PFSK-1 (cell line): Measurements from ENCODE around the gene TNFAIP8L1.

Experiments used
- FOXP2 ChIP-seq: optimal IDR thresholded peaks from 2 replicates; pipeline ENCODE3; 2011; ENCODE audit warnings: borderline replicate concordance, control low read depth, inconsistent platforms; ENCODE audit not compliant: insufficient read depth; ENCODE audit errors: extremely low read length, extremely low read depth
- POLR2AphosphoS5 ChIP-seq: IDR thresholded peaks from 2 replicates; pipeline ENCODE4 v1.6.1; 2012; ENCODE audit warnings: low read depth, mild to moderate bottlenecking, control low read depth, low read length, moderate library complexity
- SIN3A ChIP-seq: IDR thresholded peaks from 2 replicates; pipeline ENCODE4 v1.6.1; 2012; ENCODE audit warnings: mild to moderate bottlenecking, low read length, moderate library complexity, borderline replicate concordance; ENCODE audit not compliant: insufficient read depth
- TAF1 ChIP-seq: IDR thresholded peaks from 2 replicates; pipeline ENCODE4 v1.6.1; 2012; ENCODE audit warnings: low read length, control low read depth, borderline replicate concordance; ENCODE audit not compliant: insufficient read depth
- TF ChIP-seq, protein P1 (sequence below), 2 experiments: IDR thresholded peaks; 2 replicates each; pipeline versions ENCODE4 v1.6.1 to v1.8.0; 2011 to 2012; ENCODE audit warnings: low read depth in 2 of 2, low read length in 2 of 2, control low read depth in 1 of 2, inconsistent platforms in 1 of 2, mild to moderate bottlenecking in 1 of 2, moderate library complexity in 1 of 2; ENCODE audit not compliant: insufficient read depth in 1 of 2

TNFAIP8L1 gene

DNA sequence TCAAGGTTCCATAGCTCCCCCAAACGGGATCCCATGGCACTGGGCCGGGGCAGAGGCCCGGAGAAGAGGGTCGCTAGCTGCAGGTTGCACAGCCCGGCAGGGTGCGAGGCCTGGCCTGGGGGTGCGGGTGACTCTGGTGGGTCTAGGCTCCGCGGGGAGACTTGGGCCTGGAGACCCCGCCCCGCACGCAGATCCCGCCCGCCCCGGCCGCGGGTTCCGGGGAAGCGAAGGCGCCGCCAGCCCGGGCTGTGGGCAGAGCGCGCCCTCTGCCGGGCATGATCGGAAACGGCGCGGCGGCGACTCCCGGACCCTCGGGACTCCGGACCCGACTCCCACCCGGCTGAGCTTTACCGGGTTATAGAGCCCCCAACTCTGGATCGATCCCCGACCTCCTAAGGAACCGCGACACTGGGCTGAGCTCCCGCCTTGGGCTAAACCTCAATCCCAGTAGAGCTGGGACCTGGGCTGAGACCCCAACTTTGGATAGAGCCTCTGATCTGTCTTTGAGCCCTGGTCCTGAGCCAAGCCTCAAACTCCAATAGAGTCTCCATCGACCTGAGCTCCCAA lies 3.1 kb upstream of the TNFAIP8L1 start:
- TF ChIP-seq FOXP2 (no peak), POLR2AphosphoS5 (0 out of 2 replicates have a peak, but pooled peaks have one; percentile 18)

DNA sequence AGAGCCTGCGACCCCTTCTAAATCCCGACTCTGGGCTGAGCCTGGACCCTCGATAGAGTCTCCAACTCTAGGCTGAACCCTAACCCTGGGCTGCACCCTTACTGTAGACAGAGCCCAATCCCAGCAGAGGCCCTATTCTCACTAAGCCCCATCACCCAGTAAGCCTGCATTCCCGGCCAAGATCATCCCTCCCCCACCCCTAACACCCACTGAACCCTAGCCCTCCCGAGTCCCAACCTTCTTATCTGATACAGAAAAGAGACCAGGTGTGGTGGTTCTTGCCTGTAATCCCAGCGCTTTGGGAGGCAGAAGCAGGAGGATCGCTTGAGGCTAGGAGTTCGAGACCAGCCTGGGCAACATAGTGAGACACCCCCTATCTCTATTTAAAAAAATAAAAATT lies 2.6 kb upstream of the TNFAIP8L1 start:
- no peak for TF ChIP-seq POLR2AphosphoS5
- TF ChIP-seq SIN3A: no peak
- TF ChIP-seq FOXP2: no peak
- TF ChIP-seq, protein P1, sequence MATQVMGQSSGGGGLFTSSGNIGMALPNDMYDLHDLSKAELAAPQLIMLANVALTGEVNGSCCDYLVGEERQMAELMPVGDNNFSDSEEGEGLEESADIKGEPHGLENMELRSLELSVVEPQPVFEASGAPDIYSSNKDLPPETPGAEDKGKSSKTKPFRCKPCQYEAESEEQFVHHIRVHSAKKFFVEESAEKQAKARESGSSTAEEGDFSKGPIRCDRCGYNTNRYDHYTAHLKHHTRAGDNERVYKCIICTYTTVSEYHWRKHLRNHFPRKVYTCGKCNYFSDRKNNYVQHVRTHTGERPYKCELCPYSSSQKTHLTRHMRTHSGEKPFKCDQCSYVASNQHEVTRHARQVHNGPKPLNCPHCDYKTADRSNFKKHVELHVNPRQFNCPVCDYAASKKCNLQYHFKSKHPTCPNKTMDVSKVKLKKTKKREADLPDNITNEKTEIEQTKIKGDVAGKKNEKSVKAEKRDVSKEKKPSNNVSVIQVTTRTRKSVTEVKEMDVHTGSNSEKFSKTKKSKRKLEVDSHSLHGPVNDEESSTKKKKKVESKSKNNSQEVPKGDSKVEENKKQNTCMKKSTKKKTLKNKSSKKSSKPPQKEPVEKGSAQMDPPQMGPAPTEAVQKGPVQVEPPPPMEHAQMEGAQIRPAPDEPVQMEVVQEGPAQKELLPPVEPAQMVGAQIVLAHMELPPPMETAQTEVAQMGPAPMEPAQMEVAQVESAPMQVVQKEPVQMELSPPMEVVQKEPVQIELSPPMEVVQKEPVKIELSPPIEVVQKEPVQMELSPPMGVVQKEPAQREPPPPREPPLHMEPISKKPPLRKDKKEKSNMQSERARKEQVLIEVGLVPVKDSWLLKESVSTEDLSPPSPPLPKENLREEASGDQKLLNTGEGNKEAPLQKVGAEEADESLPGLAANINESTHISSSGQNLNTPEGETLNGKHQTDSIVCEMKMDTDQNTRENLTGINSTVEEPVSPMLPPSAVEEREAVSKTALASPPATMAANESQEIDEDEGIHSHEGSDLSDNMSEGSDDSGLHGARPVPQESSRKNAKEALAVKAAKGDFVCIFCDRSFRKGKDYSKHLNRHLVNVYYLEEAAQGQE (IDR thresholded peaks at IDR 0.05; ENCODE audit: insufficient read depth in 1 of 2, low read depth in 2 of 2, low read length in 2 of 2): no peak
- TF ChIP-seq TAF1: no peak

DNA sequence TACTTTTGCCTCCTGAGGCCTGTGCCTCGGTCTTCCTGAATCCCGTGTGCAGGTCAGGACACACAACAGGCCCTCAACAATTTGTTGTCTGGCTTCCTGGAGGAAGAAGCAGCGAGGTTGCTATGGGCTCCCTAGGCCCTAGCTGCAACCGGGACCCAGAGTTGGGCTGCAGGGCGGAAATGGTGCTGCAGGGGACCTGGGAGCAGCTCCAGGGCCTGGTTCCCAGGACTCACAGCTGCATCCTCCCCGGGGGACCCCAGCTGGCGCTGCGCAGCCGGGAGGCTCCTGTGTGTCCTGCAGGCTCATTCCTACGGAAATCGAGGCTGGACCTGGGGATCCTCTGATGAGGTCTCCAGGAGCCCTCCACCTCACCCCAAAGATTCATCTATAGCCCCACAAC lies 999 bp upstream of the TNFAIP8L1 start:
- TF ChIP-seq, protein P1 (IDR thresholded peaks at IDR 0.05; ENCODE audit: insufficient read depth in 1 of 2, low read depth in 2 of 2, low read length in 2 of 2): no peak
- no peak for TF ChIP-seq FOXP2
- no peak for TF ChIP-seq POLR2AphosphoS5
- TF ChIP-seq SIN3A: no peak
- TF ChIP-seq TAF1: no peak

DNA sequence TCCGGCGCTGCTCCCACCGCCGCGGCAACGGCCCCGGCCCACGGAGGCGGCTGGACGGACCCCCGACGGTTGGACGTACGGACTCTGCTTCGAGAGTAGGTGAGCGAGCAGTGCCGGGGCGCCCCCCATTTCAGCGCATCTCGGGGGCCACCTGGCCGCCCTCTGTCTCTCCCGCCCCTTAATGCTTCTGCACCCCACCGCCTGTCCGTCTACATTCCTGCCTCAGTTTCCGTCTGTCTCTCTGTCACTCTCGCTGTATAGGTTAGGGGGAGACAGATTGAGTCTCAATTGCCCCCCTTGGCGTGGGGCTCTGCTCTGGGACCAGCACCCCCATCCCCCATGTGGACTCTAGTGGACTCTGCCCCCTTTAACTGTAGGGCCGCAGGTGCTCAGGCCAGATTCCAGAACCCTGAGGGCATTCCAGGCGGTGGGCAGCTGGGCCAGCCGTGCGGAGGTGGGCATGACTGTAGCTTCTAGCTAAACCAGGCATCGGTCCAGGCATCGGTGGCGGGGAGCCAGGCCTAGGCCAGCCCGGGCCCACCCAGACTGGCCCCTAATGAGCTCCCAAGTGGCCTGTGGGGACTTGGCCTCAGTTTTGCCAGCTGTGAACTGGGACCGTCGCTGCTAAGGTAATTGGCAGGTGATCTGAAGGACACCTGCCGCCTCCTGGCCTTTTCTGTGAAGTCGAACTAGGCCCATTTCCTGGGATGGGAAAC lies 373 bp downstream of the TNFAIP8L1 start:
- TF ChIP-seq POLR2AphosphoS5: no peak
- no peak for TF ChIP-seq FOXP2
- TF ChIP-seq, protein P1 (IDR thresholded peaks at IDR 0.05; ENCODE audit: insufficient read depth in 1 of 2, low read depth in 2 of 2, low read length in 2 of 2): no peak
- TF ChIP-seq SIN3A: no peak
- TF ChIP-seq TAF1: no peak

DNA sequence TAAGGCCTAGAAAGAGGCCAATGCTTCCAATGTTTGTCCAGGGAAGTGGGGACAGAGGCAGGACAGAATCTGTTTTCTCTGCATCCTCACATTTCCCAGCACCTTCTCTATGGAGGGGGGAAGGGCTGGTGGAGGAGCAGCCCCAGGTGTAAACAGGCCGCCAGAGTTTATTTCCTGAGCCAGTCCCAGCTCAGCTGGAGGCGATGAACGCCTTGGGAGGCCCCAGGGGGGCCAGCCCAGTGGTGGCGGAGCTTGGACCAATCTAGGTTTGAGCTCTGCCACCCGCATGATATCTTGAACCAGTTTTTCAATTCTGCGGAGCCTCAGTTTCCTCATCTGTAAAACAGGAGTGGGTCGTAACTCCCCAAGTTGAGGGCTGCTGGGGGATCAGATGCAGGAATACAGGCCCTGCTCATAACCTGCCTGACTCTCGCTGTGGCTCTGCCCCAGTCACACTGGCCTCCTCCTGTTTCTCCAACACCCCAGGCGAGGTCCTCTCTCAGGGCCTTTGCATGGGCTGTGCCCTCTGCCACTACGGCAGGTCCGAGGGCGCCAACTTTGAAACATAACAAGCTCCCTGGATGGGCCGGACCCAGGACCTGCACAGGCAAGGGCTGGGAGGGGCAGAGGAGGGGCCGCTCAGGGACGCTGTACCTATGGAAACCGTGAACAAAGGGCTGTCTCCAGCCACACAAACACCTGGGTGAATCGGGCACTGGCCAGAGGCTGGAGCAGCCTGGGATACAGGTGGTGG lies 1.1 kb downstream of the TNFAIP8L1 start:
- TF ChIP-seq, protein P1 (IDR thresholded peaks at IDR 0.05; ENCODE audit: insufficient read depth in 1 of 2, low read depth in 2 of 2, low read length in 2 of 2): no peak
- no peak for TF ChIP-seq FOXP2
- no peak for TF ChIP-seq POLR2AphosphoS5
- no peak for TF ChIP-seq TAF1
- TF ChIP-seq SIN3A: no peak
